ENCODE data around the gene AUTS2. TPM values are rescaled to one million over a fixed set of nuclear protein-coding genes. Genes with fewer than 3 reads are reported as not detected.

AUTS2 gene
- polyA plus RNA-seq, 1 donor from 2014 or later, result 97.3 TPM

GRCh38 chr7:70711452-70711851, 1113.2 kb downstream of the AUTS2 start:
- H4K20me1 ChIP-seq (ENCODE audit: insufficient read depth), result peaks cover 89% of the 10 kb centered on the region
- H3K4me2 ChIP-seq (ENCODE audit: low read length), result peak overlapping the region; percentile 34
- peak overlapping the region; percentile 71 for H3K27ac ChIP-seq (ENCODE audit: low read length)
- TF ChIP-seq SMC3 (conservative IDR thresholded peaks at IDR 0.05; ENCODE audit: poor library complexity) (peak; percentile 14), TAF1 (IDR thresholded peaks at IDR 0.05; ENCODE audit: low read depth) (no peak), REST (IDR thresholded peaks at IDR 0.05; ENCODE audit: borderline replicate concordance) (peak; percentile 25), EZH2 (IDR thresholded peaks at IDR 0.05; ENCODE audit: borderline replicate concordance, insufficient read depth, low read length, poor library complexity, severe bottlenecking) (no peak), MXI1 (conservative IDR thresholded peaks at IDR 0.05; ENCODE audit: poor library complexity, severe bottlenecking) (peak; percentile 35), CTCF (IDR thresholded peaks at IDR 0.05; ENCODE audit: poor library complexity, severe bottlenecking) (no peak), POLR2AphosphoS5 (IDR thresholded peaks at IDR 0.05) (peak; percentile 87), RAD21 (conservative IDR thresholded peaks at IDR 0.05) (no peak), EP300 (conservative IDR thresholded peaks at IDR 0.05; ENCODE audit: poor library complexity, severe bottlenecking) (peak; percentile 99)
- H3K9ac ChIP-seq (ENCODE audit: low read length), result peak overlapping the region; percentile 38
- peak overlapping the region; percentile 52 for H3K4me3 ChIP-seq (ENCODE audit: low read length)
- H3K27me3 ChIP-seq (ENCODE audit: insufficient read depth, low read depth, low read length), result no peaks in the 10 kb centered on the region
- H3K9me2 ChIP-seq (ENCODE audit: insufficient read depth, low read length), result no peaks in the 10 kb centered on the region
- no peaks in the 10 kb centered on the region for H3K36me3 ChIP-seq (ENCODE audit: insufficient read depth, low read length)
- H3K79me2 ChIP-seq (replicated peaks; ENCODE audit: insufficient read depth, low read length), result peaks cover 92% of the 10 kb centered on the region
- H3K9me3 ChIP-seq (ENCODE audit: low read length), result no peaks in the 10 kb centered on the region
- peaks cover 13% of the 10 kb centered on the region for H3F3A ChIP-seq (ENCODE audit: insufficient read depth, low read length, poor library complexity, severe bottlenecking)
- H2AFZ ChIP-seq (ENCODE audit: low read depth, low read length), result no peak overlapping the region

- Histone ChIP-seq H3K9me2 (ENCODE audit: insufficient read depth, low read length) (no peaks in the 10 kb centered on the region), H3K9me3 (ENCODE audit: low read length) (no peaks in the 10 kb centered on the region), H3K27me3 (ENCODE audit: insufficient read depth, low read depth, low read length) (no peaks in the 10 kb centered on the region), H2AFZ (ENCODE audit: low read depth, low read length) (no peak overlapping the region), H4K20me1 (ENCODE audit: insufficient read depth) (peaks cover 89% of the 10 kb centered on the region), H3K4me2 (ENCODE audit: low read length) (no peak overlapping the region), H3K79me2 (replicated peaks; ENCODE audit: insufficient read depth, low read length) (peaks cover 92% of the 10 kb centered on the region), H3K9ac (ENCODE audit: low read length) (no peak overlapping the region), H3K36me3 (ENCODE audit: insufficient read depth, low read length) (no peaks in the 10 kb centered on the region), H3K27ac (ENCODE audit: low read length) (no peak overlapping the region), H3K4me3 (ENCODE audit: low read length) (peak overlapping the region; percentile 18), H3F3A (ENCODE audit: insufficient read depth, low read length, poor library complexity, severe bottlenecking) (peaks cover 13% of the 10 kb centered on the region)
- TF ChIP-seq POLR2AphosphoS5 (IDR thresholded peaks at IDR 0.05) (no peak), MXI1 (conservative IDR thresholded peaks at IDR 0.05; ENCODE audit: poor library complexity, severe bottlenecking) (no peak), CTCF (IDR thresholded peaks at IDR 0.05; ENCODE audit: poor library complexity, severe bottlenecking) (no peak), SMC3 (conservative IDR thresholded peaks at IDR 0.05; ENCODE audit: poor library complexity) (no peak), REST (IDR thresholded peaks at IDR 0.05; ENCODE audit: borderline replicate concordance) (no peak), TAF1 (IDR thresholded peaks at IDR 0.05; ENCODE audit: low read depth) (no peak), EZH2 (IDR thresholded peaks at IDR 0.05; ENCODE audit: borderline replicate concordance, insufficient read depth, low read length, poor library complexity, severe bottlenecking) (no peak), RAD21 (conservative IDR thresholded peaks at IDR 0.05) (no peak), EP300 (conservative IDR thresholded peaks at IDR 0.05; ENCODE audit: poor library complexity, severe bottlenecking) (no peak)
These were observed 1114.7 kb downstream of the AUTS2 start for GRCh38 chr7:70712942-70713341.
